Testis (tissue), 3 donors: Measurements from ENCODE around the gene ILKAP. TPM values are rescaled to one million over a fixed set of nuclear protein-coding genes. Genes with fewer than 3 reads are reported as not detected.

Experiments
- DNase-seq: peaks from one replicate; pipeline ENCODE4 v3.0.0-alpha.2; 2019
- H3K27ac ChIP-seq, 2 donors: fragments of 200-600 bp; sonication (generic); one replicate each; pipeline ENCODE4 v1.5.1; 2019
- H3K27me3 ChIP-seq: fragments of 200-600 bp; sonication (generic); one replicate; pipeline ENCODE4 v1.5.1; 2019
- H3K36me3 ChIP-seq: fragments of 200-600 bp; sonication (generic); one replicate; pipeline ENCODE4 v1.5.1; 2017; ENCODE audit warnings: low read depth; ENCODE audit errors: missing control alignments
- H3K4me1 ChIP-seq: fragments of 200-600 bp; sonication (generic); one replicate; pipeline ENCODE4 v1.5.1; 2019
- H3K4me3 ChIP-seq, 2 donors: fragments of 200-600 bp; sonication (generic); one replicate each; pipeline ENCODE4 v1.5.1; 2017 to 2019
- H3K9me3 ChIP-seq: fragments of 200-600 bp; sonication (generic); one replicate; pipeline ENCODE4 v1.5.1; 2017
- CTCF ChIP-seq, 3 experiments: fragments of 450-650 bp in 2 of 3; fragments of 200-600 bp in 1 of 3; sonication (generic) in 1 of 3; IDR thresholded peaks; one replicate each; pipeline ENCODE4 v1.5.1; 2016 to 2019; ENCODE audit warnings: antibody characterized with exemption in 3 of 3, mild to moderate bottlenecking in 2 of 3, moderate library complexity in 1 of 3
- POLR2A ChIP-seq: fragments of 450-650 bp; IDR thresholded peaks from one replicate; pipeline ENCODE4 v1.6.1; 2017; ENCODE audit warnings: antibody characterized with exemption, mild to moderate bottlenecking, moderate library complexity
- WGBS, 2 donors: methylation state at CpG; one replicate each; pipeline ENCODE4 v1.1.5; 2018; 5-methylcytosine and 5-hydroxymethylcytosine counted together
- intact Hi-C: fragments of 100-400 bp; cut with DNase I; formaldehyde crosslinking; loops from one replicate; pipeline ENCODE4 v1.15.1; 2023; ENCODE audit warnings: low total_unique reads
- polyA plus RNA-seq: library from polyadenylated mRNA; stranded (reverse); fragments of 350-450 nt; fragmentation: Illumina TruSeq; extraction: RNeasy Lipid Tissue Mini Kit (QIAGEN cat#74804); gene quantifications from one replicate; pipeline ENCODE4 v1.2.3, GENCODE V29; 2014; ENCODE audit warnings: low read depth, low replicate concordance; ENCODE audit not compliant: insufficient read depth
- total RNA-seq, 2 donors: library from RNA; depleted of rRNA; stranded (reverse); fragments of >200 nt; gene quantifications; one replicate each; pipeline ENCODE4 v1.2.3, GENCODE V29; 2016

Gene ILKAP
- total and polyA plus RNA-seq, 3 donors from 2014 or later, result 44.8 to 65.3 (median 59.8) TPM

- no peaks in the 10 kb centered on the region for H3K27me3 ChIP-seq
- TF ChIP-seq CTCF (IDR thresholded peaks at IDR 0.05) (no peak), POLR2A (no peak)
- H3K27ac ChIP-seq, result no peak overlapping the region
- 94 to 95% methylated on average over 21 of the region's 21 CpGs for WGBS, 2 donors
- H3K36me3 ChIP-seq, result no peaks in the 10 kb centered on the region
- intact Hi-C loops, result no loop called here
- no peak for DNase-seq
- H3K4me3 ChIP-seq, result no peak overlapping the region
- H3K9me3 ChIP-seq, result no peaks in the 10 kb centered on the region
- peaks cover 14% of the 10 kb centered on the region for H3K4me1 ChIP-seq
Measured at GRCh38 chr2:238170386-238171071, 33.0 kb downstream of the ILKAP start.

GRCh38 chr2:238169708-238170251 is 33.7 kb downstream of the ILKAP start:
- Histone ChIP-seq H3K4me1 (peaks cover 14% of the 10 kb centered on the region), H3K4me3 (no peak overlapping the region), H3K27me3 (no peaks in the 10 kb centered on the region), H3K9me3 (no peaks in the 10 kb centered on the region), H3K36me3 (no peaks in the 10 kb centered on the region), H3K27ac (no peak overlapping the region)
- intact Hi-C loops, result no loop called here
- 76 to 85% methylated on average over 5 of the region's 5 CpGs for WGBS, 2 donors
- TF ChIP-seq POLR2A (no peak), CTCF (IDR thresholded peaks at IDR 0.05) (no peak)
- DNase-seq, result no peak

- Histone ChIP-seq H3K4me1 (peaks cover 14% of the 10 kb centered on the region), H3K36me3 (no peaks in the 10 kb centered on the region), H3K27ac (no peak overlapping the region), H3K27me3 (no peaks in the 10 kb centered on the region), H3K9me3 (no peaks in the 10 kb centered on the region), H3K4me3 (no peak overlapping the region)
- TF ChIP-seq CTCF (IDR thresholded peaks at IDR 0.05) (no peak), POLR2A (no peak)
- DNase-seq, result no peak
- intact Hi-C loops, result no loop called here
- WGBS, 2 donors, result 64 to 72% methylated on average over 6 of the region's 6 CpGs
Measured at GRCh38 chr2:238169048-238169707, 34.3 kb downstream of the ILKAP start.

GRCh38 chr2:238168196-238169047 is 35.1 kb downstream of the ILKAP start:
- Histone ChIP-seq H3K36me3 (no peaks in the 10 kb centered on the region), H3K27me3 (no peaks in the 10 kb centered on the region), H3K9me3 (no peaks in the 10 kb centered on the region), H3K27ac (no peak overlapping the region), H3K4me1 (peaks cover 14% of the 10 kb centered on the region), H3K4me3 (no peak overlapping the region)
- intact Hi-C loops, result no loop called here
- DNase-seq, result no peak
- WGBS, 2 donors, result 81 to 89% methylated on average over 12 to 13 of the region's 13 CpGs
- TF ChIP-seq CTCF (IDR thresholded peaks at IDR 0.05) (no peak), POLR2A (no peak)
